ENCODE results near the gene ROCK2.
"Not testable (repeated sequence)": the region's sequence is repeated elsewhere in the genome, so short reads cannot be mapped to it uniquely, and the experiment has no call there.

The ROCK2 gene

GRCh38 chr2:11342551-11343367, 1.7 kb downstream of the ROCK2 start:
- DNase-seq = peak in 1 of 51 donors; percentile 62

DNA sequence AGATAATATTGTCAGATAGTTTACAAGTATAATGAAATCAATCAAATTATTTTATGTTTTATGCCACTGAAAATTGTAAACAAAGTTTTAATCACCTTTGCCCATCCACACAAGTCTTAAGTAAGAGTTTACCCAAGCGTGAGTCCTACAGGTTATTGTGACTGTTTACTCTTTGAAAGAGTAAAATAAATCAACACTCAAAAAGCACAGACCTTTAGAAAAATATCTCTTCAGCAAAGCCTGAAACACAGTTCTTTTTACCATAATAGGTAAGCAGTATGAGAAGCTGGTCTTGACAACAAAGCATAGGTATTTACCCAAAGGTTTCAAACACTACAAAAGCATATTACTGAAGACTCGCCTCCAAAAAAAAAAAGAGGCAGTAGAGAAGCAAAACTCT, 3.7 kb downstream of the ROCK2 start:
- DNase-seq = no peak

DNA sequence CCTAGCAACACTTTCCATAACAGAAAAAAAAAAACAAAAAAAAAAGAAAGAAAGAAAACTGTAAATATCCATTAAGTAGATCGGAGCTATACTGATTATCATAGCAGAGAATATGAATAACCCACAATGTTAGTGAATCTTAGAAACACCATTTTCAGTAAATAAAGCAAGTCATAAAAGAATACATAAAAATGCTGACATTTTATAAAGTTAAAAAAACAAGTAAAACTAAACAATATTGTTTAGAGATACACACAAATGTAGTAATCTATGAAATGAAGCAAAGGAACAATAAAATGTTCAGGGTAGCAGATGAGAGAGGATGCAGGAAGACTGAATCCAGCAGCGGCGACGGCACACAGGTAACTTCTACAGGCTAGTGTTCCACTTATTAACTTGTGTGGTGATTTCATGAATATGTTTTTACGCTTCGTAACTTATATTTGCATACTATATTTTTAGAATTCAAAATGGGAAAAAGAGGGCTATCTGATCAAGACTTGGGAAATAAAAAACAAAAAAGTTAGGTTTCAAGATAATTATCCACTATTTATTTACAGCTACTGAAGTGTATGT, 4.8 kb downstream of the ROCK2 start:
- DNase-seq = no peak

- DNase-seq = no peak
Observed at GRCh38 chr2:11338580-11338979, 5.9 kb downstream of the ROCK2 start.

GRCh38 chr2:11337909-11338308, 6.5 kb downstream of the ROCK2 start:
- no peak for DNase-seq

- no peak for DNase-seq
Observed at GRCh38 chr2:11336189-11336588, 8.2 kb downstream of the ROCK2 start.

DNA sequence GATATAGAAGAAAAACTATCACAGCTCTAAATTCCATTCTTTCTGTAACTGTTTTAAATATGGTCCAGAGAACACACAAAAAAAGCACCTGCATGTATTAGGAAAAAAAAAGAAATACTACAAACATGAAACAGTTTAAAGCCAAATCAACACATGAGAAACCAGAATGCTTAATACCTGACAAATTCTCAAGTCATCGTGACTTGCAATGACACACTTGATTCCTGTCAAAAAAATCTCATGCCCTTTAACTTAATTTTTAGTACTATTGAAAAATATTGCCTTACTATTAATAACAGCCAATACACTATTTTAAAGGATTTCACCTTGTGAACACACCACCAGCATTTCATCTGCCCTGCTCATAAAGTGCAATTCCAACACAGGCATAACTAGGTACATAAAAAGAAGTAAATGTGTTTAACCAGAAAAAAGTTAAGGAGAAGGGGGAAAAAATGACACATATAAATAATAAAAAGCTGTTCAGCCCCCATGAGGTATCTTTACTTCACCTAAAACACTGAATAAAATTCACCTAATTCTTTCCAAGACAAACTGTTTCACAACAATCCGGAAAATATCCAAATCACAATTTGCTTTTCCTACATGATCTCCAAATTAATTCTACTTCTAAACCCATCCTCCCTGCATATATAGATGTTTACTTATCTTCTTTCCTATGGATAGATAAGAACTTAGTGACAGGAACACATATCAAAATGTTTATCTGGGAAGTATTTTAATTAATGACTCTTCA, 10.8 kb downstream of the ROCK2 start:
- DNase-seq = no peak

DNA sequence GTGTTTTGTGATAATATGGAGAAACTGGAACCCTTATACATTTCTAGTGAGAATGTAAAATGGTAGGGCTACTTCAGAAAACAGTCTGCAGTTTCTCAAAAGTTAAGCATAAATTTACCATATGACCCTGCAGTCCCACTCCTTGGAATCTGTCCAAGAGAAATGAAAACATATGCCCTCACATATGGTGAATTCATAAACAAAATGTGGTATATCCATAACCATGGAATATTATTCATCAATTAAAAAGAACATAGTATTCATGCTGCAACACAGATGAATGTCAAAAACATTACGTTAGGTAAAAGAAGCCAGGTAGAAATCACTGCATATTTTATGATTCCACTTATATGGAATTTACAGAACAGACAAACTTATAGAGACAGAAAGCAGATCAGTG, 11.8 kb downstream of the ROCK2 start:
- DNase-seq = no peak

DNA sequence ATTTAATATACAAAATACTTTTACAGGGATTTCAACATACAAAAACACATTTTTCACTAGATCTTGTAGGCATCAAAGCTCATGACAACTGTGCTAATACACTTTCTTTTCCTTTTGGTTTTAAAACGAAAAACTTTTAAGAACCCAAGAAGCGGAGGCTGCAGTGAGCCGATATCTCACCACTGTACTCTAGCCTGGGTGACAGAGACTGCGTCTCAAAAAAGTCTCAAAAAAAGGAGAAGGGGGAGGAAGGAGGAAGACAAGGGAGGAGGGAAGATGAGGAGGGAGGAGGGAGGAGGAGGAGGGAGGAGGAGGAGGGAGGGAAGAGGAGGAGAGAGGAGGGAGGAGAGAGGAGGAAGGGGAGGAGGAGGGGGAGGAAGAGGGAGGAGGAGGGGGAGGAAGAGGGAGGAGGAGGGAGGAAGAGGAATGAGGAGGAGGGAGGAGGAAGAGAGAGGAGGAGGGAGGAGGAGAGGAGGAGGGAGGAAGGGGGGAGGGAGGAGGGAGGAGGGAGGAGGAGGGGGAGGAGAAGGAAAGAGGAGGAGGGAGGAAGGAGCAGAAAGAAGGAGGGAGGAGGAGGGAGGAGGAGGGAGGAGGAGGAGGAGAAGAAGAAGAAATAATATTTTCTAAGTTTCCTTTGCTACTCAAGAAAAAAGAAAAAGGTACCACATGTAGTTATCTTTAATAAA, 13.8 kb downstream of the ROCK2 start:
- no peak for DNase-seq

DNA sequence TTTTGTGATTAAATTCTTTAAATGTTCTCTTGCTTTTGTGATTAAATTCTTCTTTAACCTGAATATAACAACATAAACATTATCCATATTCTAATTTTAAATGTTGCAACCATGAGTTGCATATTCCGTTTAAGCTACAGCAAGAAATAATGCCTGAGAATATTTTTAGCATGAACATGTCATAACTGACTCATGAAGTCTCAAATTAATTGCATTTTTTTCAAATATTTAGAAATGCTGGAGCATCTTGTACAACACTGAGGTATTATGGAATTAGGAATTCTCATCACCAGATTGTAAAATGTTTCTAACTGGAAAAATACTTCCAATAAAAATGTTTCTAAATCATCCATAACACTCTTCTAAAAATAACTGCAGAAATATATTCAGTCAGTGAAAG, 14.7 kb downstream of the ROCK2 start:
- no peak for DNase-seq

- not testable (repeated sequence) for DNase-seq
Observed at GRCh38 chr2:11328522-11328921, 15.9 kb downstream of the ROCK2 start.

- no peak for DNase-seq
Observed at GRCh38 chr2:11327871-11328270, 16.6 kb downstream of the ROCK2 start.

DNA sequence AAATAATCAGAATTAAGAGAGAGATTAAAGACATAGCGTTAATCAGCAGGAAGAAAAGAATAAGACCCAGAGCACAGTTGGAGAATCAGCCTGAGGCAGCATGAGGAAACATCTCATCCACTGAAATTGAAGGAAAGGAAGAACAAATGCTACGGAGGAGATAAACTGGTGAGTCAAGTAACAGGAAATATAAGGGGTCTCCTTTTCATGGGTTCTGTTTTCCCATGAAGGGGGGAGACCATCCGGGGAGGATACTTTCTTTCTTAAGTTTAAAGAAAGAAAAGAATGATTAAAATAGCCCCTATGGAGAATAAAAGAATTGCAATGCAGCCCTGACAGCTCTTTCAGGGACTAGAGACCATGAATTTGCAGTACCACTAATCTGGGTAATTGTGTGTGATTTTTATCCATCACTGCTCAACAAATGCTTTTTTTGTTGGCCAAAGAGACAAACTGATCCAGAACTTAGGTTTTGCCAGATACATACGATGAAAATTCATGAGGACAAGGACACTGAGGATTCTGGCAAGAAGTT, 17.7 kb downstream of the ROCK2 start:
- DNase-seq = peak in 1 of 51 donors; percentile 3

DNA sequence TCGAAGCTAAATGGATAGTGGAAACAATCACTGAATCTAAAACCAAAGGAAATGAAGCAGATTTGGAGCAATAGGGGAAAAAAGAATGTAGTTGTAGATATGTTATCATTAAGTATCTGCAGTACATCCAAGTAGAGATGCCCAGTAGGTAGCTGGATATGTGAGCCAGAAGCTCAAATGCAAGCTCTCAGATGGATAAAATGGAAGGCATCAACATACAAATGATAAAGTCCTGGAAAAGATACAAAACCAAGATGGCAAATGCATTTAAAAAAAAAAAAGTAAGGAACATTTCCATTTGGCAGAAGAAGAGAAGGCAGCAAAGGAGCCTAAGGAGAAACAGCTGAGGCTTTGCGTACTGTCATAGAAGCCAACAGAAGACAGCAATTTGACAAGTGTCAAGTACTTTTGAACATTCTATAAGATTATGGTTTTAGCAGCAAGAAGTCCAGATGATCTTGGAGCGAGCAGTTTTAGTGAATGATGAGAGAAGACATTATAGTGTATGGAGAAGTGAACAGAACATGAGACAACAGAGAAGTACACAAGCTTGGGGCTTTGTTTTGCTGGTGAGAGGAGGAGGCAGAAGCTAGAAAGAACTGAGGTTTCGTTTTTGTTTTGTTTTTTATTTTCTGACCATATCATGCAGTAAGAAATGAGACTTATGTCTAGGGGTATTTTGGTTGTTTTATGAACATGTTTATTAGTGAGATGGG, 18.3 kb downstream of the ROCK2 start:
- DNase-seq = no peak

DNA sequence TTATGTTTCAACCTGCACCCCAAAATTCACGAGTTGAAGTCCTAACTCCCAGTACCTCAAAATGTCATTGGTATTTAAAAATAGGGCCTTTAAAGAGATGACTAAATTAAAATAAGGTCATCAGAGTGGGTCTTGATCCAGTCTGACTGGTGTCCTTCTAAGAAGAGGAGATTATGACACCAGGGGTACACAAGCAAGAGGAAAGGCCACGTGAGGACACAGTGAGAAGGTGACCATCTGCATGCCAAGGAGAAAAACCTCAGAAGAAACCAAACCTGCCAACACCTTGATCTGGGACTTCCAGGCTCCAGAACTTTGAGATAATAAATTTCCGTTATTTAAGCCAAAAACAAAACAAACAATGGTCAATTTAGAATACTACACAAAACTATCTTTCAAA, 22.6 kb downstream of the ROCK2 start:
- DNase-seq = no peak

GRCh38 chr2:11320698-11321492, 23.5 kb downstream of the ROCK2 start:
- DNase-seq = no peak

GRCh38 chr2:11319939-11320338, 24.5 kb downstream of the ROCK2 start:
- DNase-seq = no peak

- DNase-seq = no peak
Observed at GRCh38 chr2:11315074-11315705, 29.2 kb downstream of the ROCK2 start.

- DNase-seq = no peak
Observed at GRCh38 chr2:11314487-11314886, 29.9 kb downstream of the ROCK2 start.

All from hypothalamus (tissue), 51 donors.